NCI-H2227 (cell line): Measurements from ENCODE around the gene HEG1.

Source experiments
- DNase-seq: peaks from one replicate; lab custom pipeline; 2025; ENCODE audit not compliant: unreplicated experiment; lab: John Stamatoyannopoulos, UW

HEG1 gene

DNA sequence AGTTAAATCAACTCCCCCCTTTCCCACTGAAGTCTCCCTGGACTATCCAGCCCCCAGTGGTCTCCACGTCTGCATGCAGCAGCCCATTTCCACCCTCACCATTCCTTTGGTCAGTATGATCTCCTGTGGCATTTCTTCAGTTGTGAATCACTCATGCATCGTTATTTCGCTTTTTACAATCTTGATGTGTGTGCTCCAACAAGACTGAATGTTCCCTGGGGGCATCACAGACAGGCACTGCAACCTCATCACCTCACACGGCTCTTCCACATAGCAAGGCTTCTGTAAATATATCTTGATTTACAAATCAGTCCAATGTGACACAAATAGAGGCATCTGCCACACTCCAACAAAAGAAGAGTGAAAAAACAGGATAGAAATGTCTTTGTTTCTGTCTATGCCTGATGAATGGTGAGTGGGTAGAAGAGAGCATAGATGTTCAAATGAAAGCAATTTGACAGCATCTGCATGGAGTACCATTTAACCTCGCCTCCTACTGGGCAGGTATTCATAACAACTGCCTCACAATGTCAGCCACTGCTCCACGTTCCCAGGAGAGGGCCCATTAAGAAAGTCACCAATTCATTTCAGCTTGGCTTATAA lies 5.2 kb downstream of the HEG1 start:
- DNase-seq: no peak

DNA sequence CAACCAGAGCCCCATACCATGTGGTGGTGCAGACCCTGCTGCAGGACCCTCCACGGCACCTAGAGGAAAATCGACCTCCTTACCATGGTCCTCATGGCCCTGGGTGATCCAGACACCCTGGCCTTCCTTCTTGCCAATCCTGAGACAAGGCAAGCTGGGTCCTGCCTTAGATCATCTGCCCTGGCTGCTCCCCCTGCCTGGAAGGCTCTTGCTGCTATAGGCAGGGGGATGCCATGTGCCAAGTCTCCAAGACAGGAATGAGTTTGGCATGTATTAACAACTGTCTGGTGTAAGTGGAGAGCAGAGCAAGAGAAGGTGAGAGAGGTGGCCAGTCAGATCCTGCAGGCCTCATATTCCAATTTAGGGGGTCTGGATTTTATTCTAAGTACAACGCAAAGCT lies 7.5 kb downstream of the HEG1 start:
- DNase-seq: no peak

DNA sequence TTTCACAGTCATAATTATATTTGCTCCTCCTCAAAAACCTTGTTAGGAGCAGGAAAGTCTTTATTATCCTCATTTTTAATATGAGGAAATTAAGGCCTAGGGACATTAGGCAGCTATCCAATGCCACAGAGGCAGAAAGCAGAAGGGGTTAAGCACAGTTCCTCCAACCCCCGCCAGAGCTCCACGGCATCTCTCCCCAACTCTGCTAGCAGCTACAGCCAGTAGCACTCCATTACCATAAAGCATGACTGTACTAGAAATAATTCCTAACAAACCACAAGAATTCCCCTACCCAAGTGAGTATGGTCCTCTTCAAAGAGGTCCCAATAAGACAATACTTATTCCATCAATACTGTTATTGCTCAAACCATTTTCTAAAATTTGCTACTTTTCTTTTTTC lies 9.8 kb downstream of the HEG1 start:
- no peak for DNase-seq

DNA sequence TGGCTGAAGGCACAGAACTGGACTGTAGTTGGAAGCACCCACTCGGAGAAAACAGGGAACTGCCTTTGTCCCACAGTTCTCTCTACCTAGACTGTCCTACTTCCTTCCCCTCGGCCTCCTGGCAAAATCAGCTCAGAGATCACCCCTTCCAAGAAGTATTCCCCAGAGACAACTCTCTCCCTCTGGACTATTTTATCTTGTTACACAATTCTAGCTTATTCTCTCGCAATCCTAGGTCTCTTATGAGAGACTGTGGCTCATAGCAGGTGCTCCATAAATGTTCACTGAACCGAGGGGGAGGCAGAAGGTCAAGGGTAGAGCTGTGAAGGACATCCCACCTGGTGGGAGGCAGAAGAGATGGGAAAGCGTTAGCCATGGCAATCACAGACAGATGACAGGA lies 10.6 kb downstream of the HEG1 start:
- DNase-seq: no peak

DNA sequence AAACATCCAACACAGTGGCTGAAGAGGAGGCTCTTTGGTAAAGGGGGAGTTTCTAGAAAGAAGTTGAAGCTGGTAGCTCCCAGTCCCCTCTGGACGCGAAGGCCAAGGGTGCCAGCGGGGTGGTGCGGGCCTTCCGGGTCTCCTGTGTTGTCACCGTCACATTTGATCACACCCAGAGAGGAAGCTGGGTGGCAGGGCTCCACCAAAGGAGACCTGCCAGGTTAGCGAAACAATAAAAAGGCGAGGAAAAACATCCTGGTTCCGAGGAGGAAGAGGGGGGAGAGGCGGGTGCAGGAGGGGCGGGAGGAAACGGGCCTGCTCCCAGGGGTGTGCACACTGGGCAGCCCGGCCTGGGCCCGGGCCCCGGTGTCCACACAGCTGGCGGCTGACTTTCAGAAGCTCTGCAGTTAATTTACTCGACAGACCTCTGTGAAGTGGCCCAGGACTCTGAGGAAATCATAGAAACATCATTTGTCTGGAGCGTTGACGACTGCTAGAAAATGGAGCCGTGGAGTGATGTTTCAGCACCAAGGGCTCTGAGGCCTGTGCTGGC lies 12.1 kb downstream of the HEG1 start:
- no peak for DNase-seq

DNA sequence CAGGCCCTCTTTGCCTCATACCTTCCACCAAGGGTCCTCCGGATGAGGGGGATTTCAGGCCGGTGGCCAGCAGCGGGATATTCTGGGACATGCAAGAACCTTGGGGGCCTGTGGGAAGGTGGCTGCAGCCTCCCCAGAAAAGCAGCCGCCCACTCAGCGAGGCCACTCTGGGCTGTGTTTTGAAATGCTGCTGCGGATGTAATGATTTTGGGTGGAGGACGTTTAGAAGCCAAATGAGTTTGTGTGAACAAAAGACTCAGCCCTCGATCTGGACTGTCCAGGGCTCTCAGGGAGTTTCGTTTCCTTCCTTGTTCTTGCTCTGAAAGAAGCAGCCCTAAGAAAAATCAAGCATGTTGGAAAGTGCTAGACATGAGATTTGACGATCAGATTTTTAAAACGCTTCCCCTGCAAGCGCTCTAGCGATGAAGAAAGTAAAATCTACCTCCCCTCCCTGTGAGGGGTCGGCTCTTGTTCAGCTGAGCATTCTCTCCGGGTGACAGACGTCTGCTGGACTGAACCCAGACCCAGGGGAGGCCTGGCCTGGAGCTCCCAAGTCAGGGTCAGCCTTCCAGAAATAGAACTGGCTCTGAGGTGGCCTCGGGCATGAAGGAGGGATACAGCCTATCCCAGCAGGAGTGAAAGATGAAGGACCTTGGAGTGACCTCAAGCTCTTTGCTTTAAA lies 12.9 kb downstream of the HEG1 start:
- no peak for DNase-seq

DNA sequence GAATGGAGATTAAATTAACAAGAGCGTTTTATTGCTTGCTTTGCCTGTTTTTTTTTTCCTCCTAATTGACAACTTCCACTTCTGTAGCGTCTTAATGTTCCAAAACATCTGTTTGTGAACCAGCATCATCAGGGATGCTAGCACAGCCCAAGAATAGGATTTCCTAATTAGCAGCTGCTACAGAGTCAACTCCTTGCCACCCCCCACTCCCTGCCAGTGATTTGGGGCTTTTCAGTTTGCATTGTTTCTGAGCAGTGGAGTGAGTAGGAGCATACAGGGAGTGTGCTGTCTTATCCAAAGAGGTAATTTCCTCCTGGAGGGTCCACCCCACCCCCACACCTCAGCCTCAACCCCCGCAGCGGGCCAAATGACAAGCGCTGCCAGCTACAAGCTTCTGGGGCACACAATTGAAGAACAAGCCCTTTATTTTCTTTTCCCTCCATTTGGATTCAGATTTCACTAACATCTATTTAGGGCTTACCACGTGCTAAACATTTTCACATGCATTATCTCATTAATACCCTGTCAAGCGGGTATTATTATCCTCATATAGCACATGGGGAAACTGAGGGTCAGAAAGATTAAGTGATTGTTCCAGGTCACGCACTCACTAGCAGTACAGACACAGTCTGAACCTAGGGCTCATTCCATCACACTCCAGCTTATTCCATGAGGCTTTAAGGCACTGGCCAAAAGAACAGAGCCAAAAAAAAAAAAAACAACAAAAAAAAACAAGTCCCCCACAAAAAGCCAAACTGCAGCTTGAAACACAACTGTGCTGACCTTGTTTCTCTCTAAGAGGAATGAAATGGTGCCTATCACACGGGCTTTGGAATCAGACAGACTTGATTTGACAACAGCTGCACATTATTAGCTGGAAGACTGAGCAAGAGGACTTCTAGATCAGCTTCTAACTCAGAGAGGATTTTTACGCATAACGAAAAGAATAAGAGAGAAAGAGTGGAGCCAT lies 16.4 kb downstream of the HEG1 start:
- peak; percentile 35 for DNase-seq

DNA sequence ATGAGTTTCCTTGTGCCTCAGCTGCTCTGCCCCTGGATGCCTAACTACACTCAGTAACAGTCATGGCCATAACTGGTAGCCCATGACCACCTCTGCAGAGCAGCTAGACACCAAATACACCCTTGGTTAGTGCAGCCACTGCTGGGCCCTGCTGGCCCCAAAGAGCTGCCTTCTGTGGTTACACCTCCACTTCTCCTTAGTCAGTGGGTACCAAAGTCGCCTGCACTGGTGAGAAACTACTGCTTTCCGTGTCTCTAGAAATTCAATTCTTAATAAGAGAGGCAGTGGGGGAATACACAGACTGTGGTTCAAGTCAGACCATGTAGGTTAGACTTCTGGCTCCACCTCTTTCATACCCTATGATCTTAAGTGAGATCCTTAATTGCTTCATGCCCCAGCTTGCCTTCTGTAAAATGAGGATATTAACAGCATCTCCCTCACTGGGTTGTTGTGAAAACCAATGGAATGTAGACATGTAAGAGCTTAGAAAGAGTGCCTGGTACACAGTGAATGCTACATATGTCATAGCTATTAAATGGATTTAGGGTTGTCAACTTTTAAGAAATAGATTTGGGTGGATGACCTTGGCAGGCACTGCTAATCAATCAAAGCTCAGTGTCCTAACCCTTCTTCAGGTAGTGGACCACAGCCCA lies 18.2 kb downstream of the HEG1 start:
- DNase-seq: no peak

DNA sequence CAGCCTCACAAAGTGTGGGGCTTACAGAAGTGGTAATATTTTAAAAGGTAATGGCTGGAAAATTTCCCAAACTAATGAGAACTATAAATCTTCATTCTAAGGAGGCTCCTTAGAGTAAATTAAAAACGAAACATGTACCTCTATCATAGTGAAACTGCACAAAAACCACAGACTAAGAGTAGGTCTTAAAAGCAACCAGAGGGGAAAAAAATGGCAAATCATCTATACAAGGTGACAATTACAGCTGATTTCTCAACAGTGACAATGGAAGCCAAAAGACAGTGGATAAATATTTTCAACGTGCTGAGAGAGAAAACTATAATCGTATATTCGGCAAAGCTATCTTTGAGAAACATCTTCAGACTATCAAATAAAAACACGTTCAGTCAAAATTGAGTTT lies 20.6 kb downstream of the HEG1 start:
- no peak for DNase-seq

DNA sequence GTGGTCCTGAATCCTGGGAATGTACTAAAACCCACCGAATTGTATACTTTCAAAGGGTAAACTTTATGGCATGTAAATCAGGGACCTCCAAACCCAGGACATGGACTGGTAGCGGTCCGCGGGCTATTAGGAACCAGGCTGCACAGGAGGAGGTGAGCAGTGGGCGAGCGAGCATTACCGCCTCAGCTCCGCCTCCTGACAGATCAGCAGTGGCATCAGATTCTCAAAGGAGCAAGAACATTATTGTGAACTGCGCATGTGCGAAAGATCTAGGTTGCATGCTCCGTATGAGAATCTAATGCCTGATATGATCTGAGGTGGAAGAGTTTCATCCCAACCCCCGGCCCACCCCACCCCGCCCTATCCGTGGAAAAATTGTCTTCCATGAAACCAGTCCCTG lies 22.2 kb downstream of the HEG1 start:
- no peak for DNase-seq

DNA sequence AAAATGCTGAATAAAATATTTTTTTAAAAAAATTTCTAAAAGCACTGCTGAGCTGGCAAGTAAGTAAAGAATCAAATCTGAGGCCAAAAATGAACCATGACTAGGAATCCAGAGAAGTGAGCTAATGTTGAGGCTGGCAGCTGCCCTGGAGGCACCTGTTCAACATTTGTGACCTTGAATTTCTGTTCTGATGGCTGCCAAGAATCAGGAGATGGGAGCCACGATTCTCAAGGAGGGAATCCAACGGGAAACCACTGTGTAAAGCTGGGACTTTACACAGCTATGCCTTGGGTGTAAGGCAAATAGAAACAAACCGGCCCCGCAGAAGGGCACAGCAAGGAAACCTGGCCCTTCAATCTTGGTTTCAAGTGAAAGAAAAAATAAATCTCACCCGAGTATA lies 22.7 kb downstream of the HEG1 start:
- no peak for DNase-seq

DNA sequence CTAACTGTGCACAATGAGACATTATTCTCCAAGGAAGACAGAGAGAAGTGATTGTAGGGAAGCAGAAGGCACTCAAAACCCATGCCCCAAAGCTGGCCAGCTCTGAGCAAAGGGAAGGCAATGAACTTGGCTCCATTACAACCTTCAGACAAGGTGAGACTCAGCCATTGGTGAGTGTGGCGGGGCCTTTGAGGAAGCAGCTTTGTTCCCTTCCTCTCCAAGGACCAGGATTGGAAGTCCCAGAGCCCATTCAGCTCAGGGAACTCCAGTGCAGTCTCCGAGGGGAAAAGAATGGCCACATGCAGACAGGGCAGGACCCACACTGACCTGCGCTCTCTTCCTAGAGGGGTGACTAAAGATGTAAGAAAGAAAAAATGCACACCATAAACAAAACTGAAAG lies 23.1 kb downstream of the HEG1 start:
- DNase-seq: no peak

DNA sequence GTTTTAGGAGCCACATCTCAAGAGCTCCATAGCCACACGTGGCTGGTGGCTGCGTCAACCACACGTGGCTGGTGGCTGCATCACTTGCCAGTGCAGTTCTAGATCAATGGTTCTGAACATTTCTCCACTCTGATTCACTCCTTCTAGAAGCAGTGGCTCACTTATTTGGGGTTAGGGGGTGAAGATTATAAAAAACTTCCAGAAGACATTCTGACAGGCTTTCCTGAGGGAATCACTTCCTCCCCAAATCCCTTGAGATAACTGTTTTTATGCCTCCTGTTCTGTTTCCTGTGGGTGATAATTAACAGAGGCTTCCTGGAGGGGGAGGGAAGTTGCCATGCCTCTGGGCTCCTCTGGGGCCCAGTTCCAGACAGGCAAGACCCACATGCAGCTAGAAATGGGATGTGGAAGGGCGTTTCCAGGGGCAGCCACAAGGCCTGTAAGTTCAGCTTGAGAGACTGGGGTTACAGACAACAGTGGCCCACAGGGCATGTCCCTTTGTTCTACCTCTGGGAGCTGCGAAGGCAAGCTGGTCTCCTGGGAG lies 23.6 kb downstream of the HEG1 start:
- no peak for DNase-seq

DNA sequence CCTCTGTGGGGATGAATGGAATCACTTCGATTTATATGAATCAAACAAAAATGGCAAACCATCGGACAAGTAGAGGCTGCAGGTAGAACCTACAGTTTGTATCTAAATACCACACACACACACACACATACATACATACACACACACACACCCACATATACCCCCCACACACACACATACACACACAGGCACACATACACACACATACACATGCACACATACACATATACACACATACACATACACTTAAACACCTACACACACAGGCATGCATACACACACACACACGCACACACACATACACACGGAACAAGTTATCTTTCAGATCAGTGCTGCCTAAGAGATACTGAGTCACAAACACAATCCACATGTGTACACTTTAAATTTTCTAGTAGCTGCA lies 24.3 kb downstream of the HEG1 start:
- DNase-seq: no peak

DNA sequence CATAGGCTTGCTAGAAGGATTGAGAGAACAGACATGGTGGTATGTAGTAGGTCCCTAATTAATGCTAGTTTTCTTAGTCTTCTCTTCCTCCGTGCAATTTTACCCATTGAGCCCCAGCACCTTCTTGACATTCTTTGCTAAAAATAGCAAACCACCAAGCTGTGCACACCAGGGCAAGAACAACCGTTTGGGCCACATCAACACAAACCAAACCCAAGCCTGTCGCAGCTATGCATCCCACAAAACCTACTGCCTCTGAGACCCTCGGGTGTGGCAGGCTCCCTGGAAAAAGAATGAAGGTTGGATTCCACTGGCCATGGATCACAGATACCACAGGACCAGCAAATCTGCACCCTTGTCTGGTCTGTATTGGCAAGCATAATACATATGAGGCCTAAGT lies 27.1 kb downstream of the HEG1 start:
- no peak for DNase-seq

DNA sequence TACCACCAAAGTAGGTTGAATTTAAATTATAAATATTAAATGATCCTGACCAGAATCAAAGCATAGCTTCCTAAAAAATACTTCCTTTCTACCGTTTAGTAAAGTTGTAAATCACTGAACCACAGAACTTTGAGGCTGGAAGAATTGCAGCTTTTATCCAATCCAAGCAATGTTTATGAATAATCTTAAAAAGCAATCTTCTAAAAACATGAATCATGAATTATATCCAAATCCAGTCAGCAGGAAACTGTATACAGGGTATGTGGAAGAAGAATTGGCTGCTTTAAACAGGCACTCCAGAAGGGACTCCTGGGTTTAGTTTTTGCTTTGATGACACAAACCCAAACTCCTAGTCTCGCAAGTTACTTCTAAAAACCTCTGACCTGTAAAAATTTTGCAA lies 30.2 kb downstream of the HEG1 start:
- DNase-seq: no peak

DNA sequence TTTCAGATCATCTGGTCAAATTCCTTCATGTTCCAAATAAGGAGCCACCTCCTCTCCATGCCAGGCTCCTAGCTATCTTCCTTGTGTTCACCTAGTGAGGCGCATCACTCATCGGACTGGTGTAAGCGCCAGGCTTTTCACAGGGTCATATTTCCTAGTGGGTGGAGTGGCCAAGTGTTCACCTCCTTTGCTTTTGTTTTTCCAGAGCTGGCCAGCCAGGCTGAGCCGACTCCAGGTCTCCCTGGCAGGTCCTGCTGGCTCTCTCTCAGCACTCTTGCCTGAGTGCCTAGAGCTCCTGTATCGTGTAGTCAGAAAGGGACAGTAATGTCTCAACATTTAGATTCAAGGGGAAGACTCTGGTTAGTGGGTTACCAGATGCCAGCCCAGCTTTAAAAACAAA lies 31.0 kb downstream of the HEG1 start:
- DNase-seq: no peak

DNA sequence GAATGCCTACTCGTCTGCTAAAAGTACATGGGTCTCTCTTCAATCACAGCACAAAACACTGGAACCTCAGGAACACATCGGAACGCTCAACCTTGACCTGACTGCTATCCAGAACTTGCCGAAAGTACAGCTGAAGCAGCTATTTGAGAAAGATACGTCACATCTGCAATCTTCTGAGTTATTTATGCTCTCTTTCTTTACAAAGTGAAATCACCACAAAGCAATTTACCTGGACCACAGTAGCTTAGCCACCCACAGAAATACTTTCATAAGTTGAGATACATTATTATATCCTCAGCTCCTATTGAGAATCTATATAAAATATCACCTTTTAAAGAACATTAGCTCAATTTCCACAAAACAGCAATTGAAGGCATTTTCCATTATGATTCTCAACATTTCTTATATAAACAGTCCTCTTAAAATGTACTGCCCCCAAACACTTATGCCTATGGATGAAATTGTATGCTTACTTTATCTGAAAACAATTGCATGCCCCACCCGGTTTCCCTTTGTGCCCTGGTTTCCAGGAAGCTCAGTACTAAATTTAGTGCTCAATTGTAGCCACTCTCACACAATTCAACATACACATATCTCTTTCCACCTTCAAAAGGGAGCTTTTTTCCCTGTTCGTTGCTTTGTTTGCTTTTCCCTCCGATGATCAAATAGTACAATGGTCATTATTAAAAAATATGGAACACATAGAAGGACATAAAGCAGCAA lies 31.8 kb downstream of the HEG1 start:
- no peak for DNase-seq

DNA sequence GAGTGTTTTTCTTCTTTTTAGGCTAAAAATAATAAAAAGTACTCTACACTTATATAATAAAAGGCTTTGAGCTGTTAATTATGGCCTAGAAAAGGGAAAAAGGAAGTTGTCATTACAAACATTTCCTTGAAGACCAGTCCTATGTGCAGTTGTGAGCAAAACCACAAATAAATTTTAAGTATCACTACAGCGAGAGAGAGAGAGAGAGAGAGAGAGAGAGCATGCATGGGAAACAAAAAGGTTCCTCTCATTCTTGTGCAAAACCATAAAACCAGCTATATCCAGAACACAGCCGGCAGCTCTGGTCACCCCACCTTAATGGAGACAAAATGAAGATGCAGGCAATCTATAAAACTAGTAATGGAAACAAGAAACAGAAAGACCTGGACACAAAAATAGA lies 33.6 kb downstream of the HEG1 start:
- no peak for DNase-seq

DNA sequence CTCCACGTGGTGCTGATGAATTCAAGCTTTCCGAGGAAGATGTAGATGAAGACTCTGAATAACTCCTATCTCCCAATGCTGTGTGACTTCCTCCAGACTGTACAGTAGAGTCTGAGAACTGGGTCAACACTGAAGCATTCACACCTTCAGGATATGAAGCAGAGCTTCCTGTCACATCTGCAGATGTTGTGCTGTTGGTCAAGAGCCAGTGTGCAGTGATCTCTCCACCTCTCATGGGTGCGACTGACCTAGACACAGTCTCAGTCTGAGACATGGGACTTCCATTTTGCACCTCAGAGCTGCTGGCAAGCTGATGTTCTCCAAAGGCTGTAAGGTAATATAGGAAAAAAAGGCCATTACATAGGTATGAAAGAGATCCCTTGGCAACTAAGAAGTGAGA lies 36.5 kb downstream of the HEG1 start:
- no peak for DNase-seq
